DND-41 (cell line): ENCODE data around the gene PCDH1.
"Not testable (repeated sequence)": the region's sequence is repeated elsewhere in the genome, so short reads cannot be mapped to it uniquely, and the experiment has no call there.

ENCODE experiments used
- ATAC-seq: fragments of 200-7000 bp; cut with Tn5 transposase; 3 replicates; pipeline ENCODE4 v1.9.1; 2021; ENCODE audit warnings: low read depth; ENCODE audit not compliant: insufficient read depth
- DNase-seq: peaks from one replicate; pipeline ENCODE4 v3.0.0-alpha.2; 2020
- H2AFZ ChIP-seq: 2 replicates; pipeline ENCODE4 v1.6.0; 2012; ENCODE audit warnings: low read depth, low read length
- H3K27ac ChIP-seq: 2 replicates; pipeline ENCODE4 v1.5.1; 2012; ENCODE audit warnings: low read length, inconsistent platforms
- H3K27me3 ChIP-seq: fragments of 200-600 bp; sonication (generic); 2 replicates; pipeline ENCODE4 v1.6.0; 2012; ENCODE audit warnings: low read length, mild to moderate bottlenecking, inconsistent platforms; ENCODE audit not compliant: insufficient read depth, poor library complexity
- H3K36me3 ChIP-seq: 2 replicates; pipeline ENCODE4 v1.5.1; 2012; ENCODE audit warnings: low read length, inconsistent platforms; ENCODE audit not compliant: insufficient read depth
- H3K4me1 ChIP-seq: 2 replicates; pipeline ENCODE4 v1.5.1; 2012; ENCODE audit warnings: mild to moderate bottlenecking, low read length; ENCODE audit not compliant: insufficient read depth
- H3K4me2 ChIP-seq: 2 replicates; pipeline ENCODE4 v1.6.0; 2012; ENCODE audit warnings: mild to moderate bottlenecking, moderate library complexity, low read length, inconsistent platforms; ENCODE audit not compliant: insufficient read depth
- H3K4me3 ChIP-seq, 2 experiments: fragments of 200-600 bp in 1 of 2; shearing (Covaris generic) in 1 of 2; 2 replicates each; pipeline ENCODE4 v1.5.1; 2012 to 2016; ENCODE audit warnings: inconsistent platforms in 2 of 2, low read length in 2 of 2, mild to moderate bottlenecking in 2 of 2, low read depth in 1 of 2, moderate library complexity in 1 of 2
- H3K79me2 ChIP-seq: 2 replicates; pipeline ENCODE4 v1.6.0; 2012; ENCODE audit warnings: low read length, inconsistent platforms; ENCODE audit not compliant: insufficient read depth
- H3K9ac ChIP-seq: 2 replicates; pipeline ENCODE4 v1.6.0; 2012; ENCODE audit warnings: low read depth, mild to moderate bottlenecking, inconsistent platforms, low read length, moderate library complexity
- H3K9me3 ChIP-seq: 2 replicates; pipeline ENCODE4 v1.5.1; 2012; ENCODE audit warnings: low read length, moderate library complexity, mild to moderate bottlenecking, inconsistent platforms; ENCODE audit not compliant: insufficient read depth, severe bottlenecking
- H4K20me1 ChIP-seq: 2 replicates; pipeline ENCODE4 v1.6.0; 2012; ENCODE audit warnings: low read length; ENCODE audit not compliant: insufficient read depth
- EZH2 ChIP-seq: IDR thresholded peaks from 3 replicates; pipeline ENCODE4 v1.6.1; 2012; ENCODE audit warnings: borderline replicate concordance, low read depth, mild to moderate bottlenecking, moderate library complexity, low read length, inconsistent platforms; ENCODE audit not compliant: severe bottlenecking
- TF ChIP-seq, protein P1 (sequence below): IDR thresholded peaks from 2 replicates; pipeline ENCODE4 v1.5.1; 2012; ENCODE audit warnings: borderline replicate concordance, low read length, moderate library complexity, mild to moderate bottlenecking; ENCODE audit not compliant: poor library complexity, severe bottlenecking; ENCODE audit errors: extremely low read depth

PCDH1 gene

GRCh38 chr5:141902015-141902814 lies 24.0 kb upstream of the PCDH1 start:
- ATAC-seq = no peak
- Histone ChIP-seq H3K9ac (no peak overlapping the region), H3K4me3 (no peak overlapping the region), H3K4me1 (no peaks in the 10 kb centered on the region), H3K79me2 (no peaks in the 10 kb centered on the region), H3K36me3 (no peaks in the 10 kb centered on the region), H3K4me2 (no peak overlapping the region), H4K20me1 (no peaks in the 10 kb centered on the region), H3K27me3 (peaks cover 32% of the 10 kb centered on the region), H2AFZ (no peak overlapping the region), H3K9me3 (no peaks in the 10 kb centered on the region), H3K27ac (no peak overlapping the region)
- DNase-seq = no peak
- no peak for TF ChIP-seq EZH2
- TF ChIP-seq, protein P1, sequence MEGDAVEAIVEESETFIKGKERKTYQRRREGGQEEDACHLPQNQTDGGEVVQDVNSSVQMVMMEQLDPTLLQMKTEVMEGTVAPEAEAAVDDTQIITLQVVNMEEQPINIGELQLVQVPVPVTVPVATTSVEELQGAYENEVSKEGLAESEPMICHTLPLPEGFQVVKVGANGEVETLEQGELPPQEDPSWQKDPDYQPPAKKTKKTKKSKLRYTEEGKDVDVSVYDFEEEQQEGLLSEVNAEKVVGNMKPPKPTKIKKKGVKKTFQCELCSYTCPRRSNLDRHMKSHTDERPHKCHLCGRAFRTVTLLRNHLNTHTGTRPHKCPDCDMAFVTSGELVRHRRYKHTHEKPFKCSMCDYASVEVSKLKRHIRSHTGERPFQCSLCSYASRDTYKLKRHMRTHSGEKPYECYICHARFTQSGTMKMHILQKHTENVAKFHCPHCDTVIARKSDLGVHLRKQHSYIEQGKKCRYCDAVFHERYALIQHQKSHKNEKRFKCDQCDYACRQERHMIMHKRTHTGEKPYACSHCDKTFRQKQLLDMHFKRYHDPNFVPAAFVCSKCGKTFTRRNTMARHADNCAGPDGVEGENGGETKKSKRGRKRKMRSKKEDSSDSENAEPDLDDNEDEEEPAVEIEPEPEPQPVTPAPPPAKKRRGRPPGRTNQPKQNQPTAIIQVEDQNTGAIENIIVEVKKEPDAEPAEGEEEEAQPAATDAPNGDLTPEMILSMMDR = no peak

GRCh38 chr5:141898448-141899049 lies 20.3 kb upstream of the PCDH1 start:
- H3K4me3 ChIP-seq = no peak overlapping the region
- no peak overlapping the region for H2AFZ ChIP-seq
- DNase-seq (no peak), ATAC-seq (no peak)
- H3K79me2 ChIP-seq = no peaks in the 10 kb centered on the region
- no peaks in the 10 kb centered on the region for H4K20me1 ChIP-seq
- no peaks in the 10 kb centered on the region for H3K36me3 ChIP-seq
- peaks cover 22% of the 10 kb centered on the region for H3K27me3 ChIP-seq
- no peaks in the 10 kb centered on the region for H3K4me1 ChIP-seq
- TF ChIP-seq, protein P1 = no peak
- no peak for TF ChIP-seq EZH2
- H3K9ac ChIP-seq = no peak overlapping the region
- no peaks in the 10 kb centered on the region for H3K9me3 ChIP-seq
- H3K4me2 ChIP-seq = no peak overlapping the region
- H3K27ac ChIP-seq = no peak overlapping the region

- DNase-seq (no peak), ATAC-seq (no peak)
- Histone ChIP-seq H3K9me3 (no peaks in the 10 kb centered on the region), H3K79me2 (no peaks in the 10 kb centered on the region), H3K4me3 (no peak overlapping the region), H4K20me1 (no peaks in the 10 kb centered on the region), H3K4me2 (no peak overlapping the region), H3K27ac (no peak overlapping the region), H3K9ac (no peak overlapping the region), H3K4me1 (no peaks in the 10 kb centered on the region), H3K27me3 (peaks cover 11% of the 10 kb centered on the region), H3K36me3 (no peaks in the 10 kb centered on the region), H2AFZ (no peak overlapping the region)
- TF ChIP-seq, protein P1 = no peak
- no peak for TF ChIP-seq EZH2
Observed at GRCh38 chr5:141897425-141897824, 19.2 kb upstream of the PCDH1 start.

DNA sequence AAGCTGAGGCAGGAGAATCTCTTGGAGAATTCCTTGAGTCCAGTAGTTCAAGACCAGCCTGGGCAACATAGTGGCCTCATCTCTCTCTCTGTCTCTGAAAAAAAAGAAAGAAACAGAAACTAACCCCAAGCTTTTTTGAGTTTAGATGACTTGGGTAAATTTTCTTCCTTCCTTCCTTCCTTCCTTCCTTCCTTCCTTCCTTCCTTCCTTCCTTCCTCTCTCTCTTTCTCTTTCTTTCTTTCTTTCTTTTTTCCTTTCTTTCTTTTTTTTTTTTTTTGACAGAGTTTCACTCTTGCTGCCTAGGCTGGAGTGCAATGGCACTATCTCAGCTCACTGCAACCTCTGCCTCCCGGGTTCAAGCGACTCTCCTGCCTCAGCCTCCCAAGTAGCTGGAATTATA lies 12.2 kb upstream of the PCDH1 start:
- DNase-seq, H3K4me3 ChIP-seq, H2AFZ ChIP-seq, H3K4me1 ChIP-seq, H3K9me3 ChIP-seq, H3K27ac ChIP-seq, H3K27me3 ChIP-seq, H3K4me2 ChIP-seq, H3K9ac ChIP-seq, ATAC-seq, H3K36me3 ChIP-seq, H4K20me1 ChIP-seq, H3K79me2 ChIP-seq: not testable (repeated sequence)
